Superior temporal gyrus (tissue), 1 donor: Measurements from ENCODE around the gene FBXL20.

ENCODE experiments used
- DNase-seq: peaks from one replicate; pipeline ENCODE4 v3.0.0-alpha.2; 2016; ENCODE audit errors: extremely low spot score

The FBXL20 gene

GRCh38 chr17:39225308-39225958, 176.0 kb downstream of the FBXL20 start, which contains the start of gene STAC2:
Gene STAC2, minus strand, starts transcription at chr17:39225945. Its CDS starts 443 bp downstream, at chr17:39225502.
- no peak for DNase-seq

GRCh38 chr17:39224778-39225307, 176.6 kb downstream of the FBXL20 start:
- no peak for DNase-seq

GRCh38 chr17:39223907-39224777, 177.3 kb downstream of the FBXL20 start:
- DNase-seq, result no peak

GRCh38 chr17:39222866-39223834, 178.3 kb downstream of the FBXL20 start:
- DNase-seq, result no peak

GRCh38 chr17:39222151-39222550, 179.3 kb downstream of the FBXL20 start:
- DNase-seq, result no peak

GRCh38 chr17:39221572-39221971, 179.9 kb downstream of the FBXL20 start:
- no peak for DNase-seq

GRCh38 chr17:39219647-39220154, 181.7 kb downstream of the FBXL20 start:
- no peak for DNase-seq

- no peak for DNase-seq
Observed at GRCh38 chr17:39218906-39219305, 182.5 kb downstream of the FBXL20 start.

GRCh38 chr17:39217734-39218369, 183.6 kb downstream of the FBXL20 start:
- no peak for DNase-seq

GRCh38 chr17:39213852-39214251, 187.6 kb downstream of the FBXL20 start:
- DNase-seq, result no peak

GRCh38 chr17:39212841-39213480, 188.5 kb downstream of the FBXL20 start:
- DNase-seq, result no peak

GRCh38 chr17:39212195-39212810, 189.1 kb downstream of the FBXL20 start:
- DNase-seq, result no peak

GRCh38 chr17:39210093-39210434, 191.4 kb downstream of the FBXL20 start:
- DNase-seq, result no peak

GRCh38 chr17:39209317-39210092, 191.9 kb downstream of the FBXL20 start:
- peak; percentile 65 for DNase-seq

- no peak for DNase-seq
Observed at GRCh38 chr17:39208893-39209292, 192.5 kb downstream of the FBXL20 start.

- DNase-seq, result peak; percentile 58
Observed at GRCh38 chr17:39208136-39208535, 193.3 kb downstream of the FBXL20 start.

GRCh38 chr17:39205112-39205526, 196.3 kb downstream of the FBXL20 start:
- no peak for DNase-seq

- no peak for DNase-seq
Observed at GRCh38 chr17:39204245-39204644, 197.2 kb downstream of the FBXL20 start.
